ENCODE results near the gene IFNG-AS1.

Gene IFNG-AS1

DNA sequence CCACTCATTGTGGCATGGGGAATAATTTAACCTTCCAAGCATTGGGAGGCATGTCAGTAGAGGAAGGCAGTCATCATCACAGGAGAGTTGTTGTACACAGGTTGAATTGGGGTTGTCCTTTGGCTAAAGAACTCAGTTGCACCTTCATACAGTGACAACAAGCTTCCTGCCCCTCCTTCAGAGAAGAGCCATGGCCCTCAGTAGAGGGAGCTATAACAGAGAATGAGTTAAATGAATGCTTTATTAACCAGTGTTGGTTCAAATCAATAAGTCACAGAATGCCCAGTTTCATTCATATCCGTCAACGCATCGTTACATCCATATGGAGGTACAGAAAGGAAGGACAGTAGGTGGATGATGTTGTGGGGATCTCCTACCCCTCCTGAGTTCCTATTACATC is 4.8 kb downstream of the IFNG-AS1 start:
- DNase-seq (ENCODE audit: low spot score): no peak

DNA sequence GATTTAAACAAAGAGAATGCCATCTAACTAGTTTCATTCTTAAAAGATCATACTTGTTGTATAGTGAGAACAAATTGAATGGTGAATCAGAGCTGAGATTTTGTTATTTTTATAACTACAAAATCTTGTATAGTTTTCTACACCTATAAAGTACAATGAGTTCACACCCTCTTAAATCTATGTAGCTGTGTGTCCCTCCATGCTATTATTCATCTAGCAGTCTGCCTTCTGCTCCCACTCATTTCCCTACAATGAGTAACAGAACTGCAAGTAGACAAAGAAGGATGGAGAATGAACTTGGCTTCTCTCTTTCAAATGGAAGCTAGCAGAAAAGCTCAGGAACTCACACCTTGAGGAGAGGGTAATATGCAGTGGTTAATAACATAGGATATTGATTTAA is 7.1 kb downstream of the IFNG-AS1 start:
- no peak for DNase-seq (ENCODE audit: low spot score)

DNA sequence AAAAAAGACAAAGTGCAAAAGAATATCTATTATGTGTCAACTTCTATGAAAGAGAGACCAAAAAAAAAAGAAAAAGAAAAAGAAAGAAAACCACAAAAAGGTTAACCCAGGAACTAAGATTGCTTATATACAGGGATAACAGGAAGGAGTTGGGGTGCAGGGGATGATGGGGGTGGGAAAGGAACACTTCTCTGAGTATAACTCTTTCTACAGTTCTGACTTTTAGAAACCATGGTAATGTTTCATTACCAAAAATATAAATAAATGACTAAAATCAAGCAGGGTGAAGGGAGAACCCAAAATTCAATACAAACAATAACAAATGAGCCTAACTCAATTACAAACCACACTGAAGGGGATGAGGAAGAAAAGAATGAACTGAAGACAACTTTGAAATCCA is 9.1 kb downstream of the IFNG-AS1 start:
- DNase-seq (ENCODE audit: low spot score): no peak

DNA sequence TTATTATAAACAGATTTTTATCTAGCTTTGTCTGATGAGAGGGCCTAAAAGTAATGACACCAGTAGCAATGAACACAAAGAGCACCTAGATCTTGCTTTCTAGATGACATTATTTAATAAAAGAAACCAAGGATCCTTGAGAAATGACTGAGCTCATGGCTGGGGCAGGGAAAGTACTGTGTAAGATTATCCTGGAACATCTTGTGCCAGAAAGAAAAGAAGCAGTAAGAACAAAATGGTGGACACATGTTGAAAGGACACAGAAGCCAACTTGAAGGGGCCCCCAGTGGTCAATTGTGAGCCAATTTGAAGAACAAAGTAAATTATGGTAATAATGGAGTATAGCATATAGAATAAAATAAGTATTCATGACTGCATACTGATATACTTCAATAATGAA is 10.0 kb downstream of the IFNG-AS1 start:
- DNase-seq (ENCODE audit: low spot score): no peak

DNA sequence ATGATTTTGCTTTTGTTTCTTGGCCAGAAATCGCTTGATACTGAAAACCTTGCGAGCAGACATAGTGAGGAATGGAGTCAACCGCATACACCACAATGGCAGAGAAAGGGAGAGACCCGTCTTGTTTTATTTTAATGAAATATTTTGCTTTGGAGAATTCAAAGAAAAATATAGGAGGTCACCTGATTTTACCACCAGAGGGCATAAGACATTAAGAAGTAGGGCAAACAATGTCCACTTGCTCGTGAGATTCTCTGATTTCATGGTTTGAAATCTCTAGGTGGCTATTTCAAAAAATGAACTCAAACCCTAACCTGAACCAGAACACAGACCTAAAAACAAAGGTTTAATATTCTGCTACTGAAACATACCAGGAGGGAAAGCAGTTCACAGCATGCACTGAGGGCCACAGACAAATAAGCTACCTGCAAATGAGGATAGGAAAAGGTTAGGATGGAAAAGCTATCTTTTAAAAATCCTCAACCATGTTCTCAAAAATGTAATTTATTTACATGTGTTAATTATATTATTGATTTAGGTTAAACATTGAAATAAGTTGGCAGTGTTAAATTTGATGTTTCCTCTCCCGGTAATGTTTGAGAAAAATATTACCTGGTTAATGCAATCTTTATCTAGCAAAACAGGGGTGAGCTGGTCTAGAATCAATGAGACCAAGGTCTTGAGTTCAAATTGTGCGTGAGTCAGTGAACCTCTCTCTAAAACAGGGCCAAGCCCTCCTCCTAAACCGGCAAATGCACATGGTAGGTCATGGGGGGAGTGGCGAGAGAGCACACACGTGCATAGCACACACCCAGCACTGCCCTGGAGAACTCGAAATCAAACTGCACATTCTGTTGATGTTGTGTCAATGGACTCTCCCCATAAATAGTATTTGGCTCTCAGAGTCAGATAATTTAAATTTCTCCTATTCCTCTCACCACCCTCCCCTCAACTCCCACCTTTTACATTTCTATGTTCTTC is 12.5 kb downstream of the IFNG-AS1 start:
- no peak for DNase-seq (ENCODE audit: low spot score)

DNA sequence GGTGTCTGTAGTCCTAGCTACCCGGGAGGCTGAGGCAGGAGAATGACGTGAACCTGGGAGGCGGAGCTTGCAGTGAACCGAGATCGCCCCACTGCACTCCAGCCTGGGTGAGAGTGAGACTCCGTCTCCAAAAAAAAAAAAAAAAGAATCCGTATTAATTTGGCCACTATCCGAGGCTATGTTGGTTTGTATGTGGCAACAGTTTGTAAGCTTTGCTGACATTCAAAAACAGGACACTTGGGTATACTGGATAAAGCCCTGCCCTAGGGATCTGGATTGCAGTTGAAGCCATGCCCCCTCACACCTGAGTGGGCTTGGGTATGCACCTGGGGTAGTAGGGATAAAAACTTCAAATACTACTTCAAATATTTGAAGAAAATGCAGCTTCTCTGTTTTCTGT is 14.5 kb downstream of the IFNG-AS1 start:
- no peak for DNase-seq (ENCODE audit: low spot score)

DNA sequence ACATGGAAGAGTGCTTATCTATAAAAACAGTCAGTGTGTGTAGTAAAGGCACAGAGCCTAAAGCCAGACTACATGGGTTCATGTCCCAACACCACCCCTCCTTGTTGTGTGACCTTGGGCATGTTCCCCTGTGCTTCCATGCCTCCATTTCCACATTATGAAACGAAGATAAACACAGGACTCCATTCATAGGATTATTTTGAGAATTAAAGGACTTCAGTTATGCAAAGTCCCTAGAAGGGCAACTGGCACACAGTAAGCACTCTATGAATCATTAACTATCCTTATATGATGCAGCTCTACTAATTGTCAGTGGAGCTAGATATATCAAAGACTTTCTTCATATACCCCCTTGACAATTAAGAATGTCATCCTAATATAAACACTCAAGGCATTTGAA is 17.8 kb downstream of the IFNG-AS1 start:
- no peak for DNase-seq (ENCODE audit: low spot score)

DNA sequence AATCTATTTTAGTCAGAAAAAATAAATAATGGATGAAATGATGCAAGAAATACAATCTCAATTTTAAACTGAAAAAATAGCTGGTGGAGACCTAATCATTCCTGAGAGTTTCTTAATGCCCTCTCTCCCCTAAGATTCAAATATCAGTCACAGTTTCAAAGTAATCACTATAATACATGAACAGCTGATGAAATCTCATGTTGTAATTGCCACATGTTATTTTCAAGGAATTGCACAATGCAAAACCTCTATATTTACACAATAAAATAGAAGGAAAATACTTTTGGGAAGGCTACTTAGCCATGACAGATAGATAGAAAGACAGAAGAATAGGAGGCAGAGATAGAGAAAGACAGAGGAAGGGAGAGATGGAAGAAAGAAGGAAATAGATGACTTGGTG is 18.2 kb downstream of the IFNG-AS1 start:
- DNase-seq (ENCODE audit: low spot score): no peak

DNA sequence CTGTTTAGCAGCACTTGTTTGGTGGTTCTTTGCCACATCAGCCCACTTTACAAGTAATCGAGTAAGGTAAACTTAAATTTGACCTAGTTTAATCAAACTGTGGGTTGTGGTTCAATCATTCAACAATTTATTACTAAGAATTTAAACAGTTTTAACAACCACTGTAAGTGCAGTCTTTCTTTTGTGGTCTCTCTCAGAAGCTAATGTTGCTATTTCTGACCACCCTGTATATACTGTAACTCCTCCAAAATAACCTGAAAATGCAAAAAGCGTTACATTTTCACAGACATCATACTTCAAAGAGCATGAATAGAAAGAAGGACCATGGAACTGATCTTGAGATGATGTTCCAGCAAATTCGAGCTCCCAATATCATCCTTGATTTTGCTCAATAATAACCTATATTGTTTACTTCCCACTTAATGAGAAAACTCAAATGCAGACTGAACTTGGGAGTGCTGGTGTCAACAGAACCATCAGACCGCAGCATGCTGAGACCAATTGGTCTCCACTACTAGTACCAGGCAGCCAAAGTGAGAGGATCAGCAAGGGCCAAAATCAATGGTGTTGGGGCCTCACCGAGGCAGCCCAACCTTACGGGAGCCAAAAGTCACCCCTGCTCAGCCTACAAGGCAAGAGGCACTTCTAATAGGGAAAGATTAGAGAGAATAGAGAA is 22.1 kb downstream of the IFNG-AS1 start:
- no peak for DNase-seq (ENCODE audit: low spot score)

DNA sequence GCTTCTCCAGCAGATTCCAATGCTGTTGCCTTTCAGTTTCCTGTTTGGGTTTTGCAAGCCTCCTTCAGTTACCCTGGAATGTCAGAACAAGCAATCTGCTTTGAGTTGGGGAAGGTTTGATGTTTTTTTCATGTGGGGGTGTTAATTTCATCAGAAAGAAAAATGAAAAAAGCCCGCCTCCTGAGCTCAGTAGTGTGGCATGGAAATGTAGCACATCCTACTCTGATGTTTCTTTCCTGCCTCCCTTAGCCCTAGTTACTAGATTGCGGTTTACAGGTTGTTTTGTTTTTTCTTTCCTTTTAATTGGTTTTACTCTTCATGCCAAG is 22.6 kb downstream of the IFNG-AS1 start:
- no peak for DNase-seq (ENCODE audit: low spot score)

DNA sequence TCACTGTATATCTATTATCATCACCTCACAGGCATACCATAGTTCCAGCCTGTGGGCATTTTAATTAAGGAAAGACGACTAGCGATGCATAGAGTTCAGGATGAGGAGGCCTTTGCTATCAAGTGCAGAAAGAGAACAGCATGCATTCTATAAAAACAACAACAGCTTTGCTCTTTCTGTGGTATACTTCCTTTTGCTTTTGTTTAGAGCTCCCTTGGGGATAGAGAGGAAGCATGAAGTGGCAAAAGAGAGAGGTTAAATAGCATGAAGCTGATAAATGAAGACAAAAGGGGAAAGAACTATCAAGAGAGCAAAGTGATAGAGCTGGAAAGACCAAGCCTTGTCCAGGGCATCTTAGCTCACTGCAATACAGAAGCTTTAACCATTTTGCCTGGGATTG is 23.5 kb downstream of the IFNG-AS1 start:
- no peak for DNase-seq (ENCODE audit: low spot score)

DNA sequence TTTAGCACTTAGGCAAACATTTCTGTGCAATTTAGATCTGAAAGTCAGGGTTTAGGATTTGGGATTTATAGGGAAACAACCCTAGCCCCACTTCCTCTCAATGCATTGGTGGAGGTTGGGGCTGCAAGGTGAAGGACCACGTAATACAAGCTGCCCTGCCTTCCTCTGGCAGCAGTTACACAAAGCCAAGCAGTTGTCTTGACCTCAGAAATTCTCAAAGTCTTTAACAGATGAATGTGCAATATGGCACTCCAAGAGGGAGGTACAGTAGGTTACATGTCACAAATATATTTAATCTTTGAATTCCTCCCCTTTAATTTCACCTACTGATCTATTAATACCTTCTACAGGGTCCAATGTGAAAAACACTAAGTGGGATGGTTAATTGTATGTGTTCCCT is 23.9 kb downstream of the IFNG-AS1 start:
- DNase-seq (ENCODE audit: low spot score): no peak

DNA sequence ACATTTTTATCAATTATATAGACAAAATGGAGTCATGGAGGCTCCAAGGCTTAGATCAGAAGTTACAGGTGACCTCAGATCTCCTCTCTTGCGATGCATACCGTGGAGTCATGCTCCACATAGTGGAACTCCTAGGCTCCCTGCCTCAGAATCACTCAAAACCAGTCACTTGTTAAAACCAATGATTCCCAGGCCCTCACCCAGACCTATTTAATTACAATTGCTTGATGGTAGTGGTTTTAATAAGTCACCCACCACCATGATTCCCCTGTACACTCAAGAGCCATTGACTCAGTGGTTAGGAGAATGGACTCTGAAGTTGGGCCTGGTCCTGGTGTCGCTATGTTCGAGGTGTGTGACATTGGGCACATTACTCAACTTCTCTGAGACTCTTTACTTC is 26.9 kb downstream of the IFNG-AS1 start:
- DNase-seq (ENCODE audit: low spot score): no peak

DNA sequence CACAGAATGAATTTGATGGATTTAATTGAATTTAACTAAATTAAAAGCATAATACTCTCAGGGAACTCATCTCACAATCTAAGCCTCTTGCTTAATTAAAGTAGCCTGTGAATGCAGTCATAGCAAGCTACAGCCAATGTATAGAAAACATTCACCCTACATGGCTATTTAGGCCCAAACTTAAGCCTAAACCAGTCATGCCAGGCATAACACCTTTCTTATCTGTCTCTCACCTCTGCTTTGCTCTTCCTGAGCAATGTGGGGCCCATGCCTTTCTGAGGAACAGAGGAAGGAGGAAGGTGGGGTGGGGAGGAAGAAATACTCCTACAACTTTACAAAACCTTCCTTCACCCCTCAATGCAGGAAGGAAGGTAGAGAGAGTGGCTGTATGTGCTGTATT is 29.1 kb downstream of the IFNG-AS1 start:
- no peak for DNase-seq (ENCODE audit: low spot score)

DNA sequence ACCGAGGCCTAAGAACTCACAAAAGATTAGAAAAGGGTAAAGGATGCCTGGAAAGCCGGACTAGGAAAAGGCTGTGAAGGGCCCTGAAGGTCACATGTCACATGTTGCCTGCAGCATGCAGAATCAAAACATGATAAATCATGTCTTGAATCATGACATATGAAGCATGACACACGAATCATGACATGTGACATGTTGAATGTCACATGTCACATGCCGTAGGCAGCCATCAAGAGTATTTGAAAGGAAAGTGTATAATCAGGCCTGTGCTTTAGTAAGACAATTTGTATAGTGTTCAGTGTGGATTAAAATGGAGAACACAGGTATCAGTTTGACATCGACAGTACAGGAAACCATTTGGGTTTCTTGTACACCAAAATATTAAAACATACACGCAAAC is 30.8 kb downstream of the IFNG-AS1 start:
- no peak for DNase-seq (ENCODE audit: low spot score)

DNA sequence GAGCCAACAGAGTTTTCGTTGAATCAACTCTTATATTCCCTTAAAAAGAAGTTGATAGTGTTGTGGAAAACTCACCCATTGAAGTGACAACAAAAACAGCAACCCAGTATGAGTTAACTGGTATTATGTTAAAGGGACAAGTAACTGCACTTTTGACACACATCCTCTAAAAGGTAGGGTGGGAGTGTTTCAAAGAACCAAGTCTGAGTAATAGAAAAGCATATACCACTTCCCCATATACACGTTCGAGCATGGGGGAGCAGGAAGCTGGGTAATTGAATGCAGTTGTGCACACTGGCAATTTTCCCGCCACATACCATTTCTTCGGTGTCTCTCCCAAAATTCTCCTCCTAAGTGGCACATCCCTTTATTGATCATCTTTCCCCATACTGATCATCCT is 31.5 kb downstream of the IFNG-AS1 start:
- no peak for DNase-seq (ENCODE audit: low spot score)

DNA sequence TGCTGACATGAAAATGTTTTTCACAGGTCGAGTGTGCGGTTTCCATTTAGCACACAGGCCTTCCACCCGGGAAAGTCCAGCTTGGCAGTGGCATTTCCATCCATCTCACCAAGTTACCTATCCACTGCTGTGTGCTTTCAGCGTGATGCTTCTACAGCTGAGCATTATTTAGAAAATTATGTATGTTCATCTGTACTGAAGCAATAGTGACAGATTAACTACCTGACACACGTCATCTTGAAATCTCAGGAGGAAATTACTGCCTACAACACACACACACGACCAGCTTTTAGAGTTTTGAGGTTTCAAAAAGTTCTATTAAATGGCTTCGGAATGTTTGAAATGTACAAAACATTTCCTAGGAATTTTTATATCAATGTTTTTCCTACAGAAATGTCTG is 39.4 kb downstream of the IFNG-AS1 start:
- DNase-seq (ENCODE audit: low spot score): no peak

DNA sequence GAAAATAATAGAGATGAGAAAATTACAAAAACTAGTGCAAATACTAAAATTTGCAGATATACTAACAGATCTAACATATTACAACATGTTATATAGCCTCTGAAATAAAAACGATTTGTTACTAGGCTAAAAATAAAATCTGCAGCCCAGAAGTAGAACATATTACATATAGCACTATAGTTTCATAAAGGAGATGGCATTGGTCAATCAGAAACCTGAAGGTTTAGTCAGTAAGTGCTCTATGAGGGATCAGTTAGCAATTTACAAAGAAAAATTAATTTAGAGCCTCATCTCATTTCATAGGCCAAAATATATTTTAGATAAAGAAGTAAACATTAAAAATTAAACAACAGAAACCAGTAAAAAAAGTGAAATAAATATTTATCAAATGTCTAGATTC is 41.0 kb downstream of the IFNG-AS1 start:
- DNase-seq (ENCODE audit: low spot score): no peak

DNA sequence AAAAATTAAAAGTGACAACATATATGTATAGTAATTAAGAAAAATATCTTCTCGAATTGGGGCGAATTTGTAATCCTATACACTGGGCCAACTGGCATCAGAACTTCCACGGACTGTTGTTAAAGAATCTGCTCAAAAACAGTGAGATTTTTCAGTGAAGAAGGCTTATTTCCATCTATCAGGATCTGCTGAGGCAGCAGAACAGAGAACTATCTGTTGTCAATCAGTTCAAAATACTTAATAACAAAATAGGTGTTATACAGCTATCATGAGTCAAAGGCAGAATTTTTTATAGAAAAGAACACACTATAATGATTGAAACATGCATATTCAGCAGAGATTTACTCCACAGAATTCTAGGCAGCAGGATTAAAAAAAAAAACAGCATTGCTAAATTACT is 41.9 kb downstream of the IFNG-AS1 start:
- DNase-seq (ENCODE audit: low spot score): no peak

DNA sequence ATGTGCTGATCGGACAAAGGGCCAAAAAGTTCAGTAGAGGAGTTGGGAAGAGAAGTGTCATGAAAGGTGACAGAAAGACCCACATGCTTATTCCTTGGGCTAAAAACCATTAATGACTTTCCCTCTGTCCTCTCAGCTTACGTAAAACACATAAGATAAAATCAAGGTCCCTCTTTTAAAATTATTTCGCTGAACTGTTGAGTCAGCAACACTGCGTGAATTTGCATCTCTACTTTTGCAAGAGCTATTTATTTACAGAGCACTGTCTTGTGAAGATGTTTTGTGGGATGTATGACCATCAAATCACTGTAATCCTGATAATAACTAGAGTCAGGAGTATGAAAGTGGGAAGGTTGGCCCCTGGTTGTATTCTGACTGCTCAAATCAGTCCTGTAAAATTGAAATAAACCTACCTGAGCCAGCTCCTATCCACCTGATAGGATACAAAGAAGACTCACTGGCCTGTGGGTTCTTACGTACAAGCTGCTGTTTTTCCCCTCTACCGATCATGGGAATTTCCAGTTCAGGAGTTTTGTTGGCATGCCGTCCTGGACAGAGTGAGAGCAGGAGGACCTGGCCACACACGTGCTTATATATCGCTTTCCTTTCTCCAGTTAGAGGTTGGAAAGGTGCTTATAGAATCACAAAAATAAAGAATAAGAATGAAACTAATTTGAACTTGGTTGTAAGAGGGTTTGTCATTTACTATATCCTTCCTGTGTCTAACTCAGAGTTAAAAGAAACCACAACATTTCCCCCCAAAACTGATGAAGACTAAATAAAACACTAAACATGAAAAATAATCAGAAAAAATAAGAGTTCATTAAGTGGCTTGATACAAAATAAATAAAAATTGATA is 42.9 kb downstream of the IFNG-AS1 start:
- no peak for DNase-seq (ENCODE audit: low spot score)

DNA sequence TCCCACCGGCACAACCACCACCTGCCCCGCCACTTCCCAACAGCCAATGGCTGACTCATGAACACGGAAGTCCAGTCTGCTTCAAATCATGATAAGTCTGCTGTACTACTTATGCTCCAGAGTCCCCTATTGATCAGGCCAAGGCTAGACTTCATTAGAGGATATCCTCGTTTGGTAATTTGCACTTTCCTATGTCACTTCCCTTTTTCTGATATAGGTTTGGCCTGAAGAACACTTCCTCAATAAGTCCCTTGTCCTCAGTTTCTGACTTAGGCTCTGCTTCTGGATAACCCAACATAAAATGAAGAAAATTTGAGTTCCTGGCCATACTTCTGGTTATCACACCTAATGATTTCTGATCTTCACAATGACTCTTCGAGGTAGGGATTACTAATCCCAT is 45.3 kb downstream of the IFNG-AS1 start:
- no peak for DNase-seq (ENCODE audit: low spot score)

DNA sequence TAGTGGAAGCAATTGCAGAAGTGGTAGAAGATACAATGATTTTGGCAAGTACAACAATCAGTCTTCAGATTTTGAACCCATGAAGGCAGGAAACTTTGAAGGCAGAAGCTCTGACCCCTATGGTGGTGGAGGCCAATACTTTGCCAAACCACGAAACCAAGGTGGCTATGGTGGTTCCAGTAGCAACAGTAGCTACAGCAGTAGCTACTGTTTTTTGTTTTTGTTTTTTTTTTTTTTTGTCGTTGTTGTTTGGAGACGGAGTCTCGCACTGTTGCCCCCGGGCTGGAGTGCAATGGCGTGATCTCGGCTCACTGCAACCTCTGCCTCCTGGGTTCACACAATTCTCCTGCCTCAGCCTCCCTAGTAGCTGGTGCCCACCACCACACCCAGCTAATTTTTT is 47.4 kb downstream of the IFNG-AS1 start:
- no peak for DNase-seq (ENCODE audit: low spot score)
